Activated T-helper 1 cell treated with Interleukin-2 at 50 U/mL for 16 hours (primary cell): ENCODE measurements around the gene C16orf54.
"Not testable (repeated sequence)": the region's sequence is repeated elsewhere in the genome, so short reads cannot be mapped to it uniquely, and the experiment has no call there.

Experiments used
- DNase-seq: peaks from one replicate; pipeline ENCODE4 v3.0.0-alpha.2; 2020; ENCODE audit warnings: low read depth

The C16orf54 gene

GRCh38 chr16:29769507-29769906, 23.7 kb upstream of the C16orf54 start:
- no peak for DNase-seq

- no peak for DNase-seq
These were observed 21.3 kb upstream of the C16orf54 start for GRCh38 chr16:29767062-29767461.

- no peak for DNase-seq
These were observed 20.8 kb upstream of the C16orf54 start for GRCh38 chr16:29766571-29766970.

GRCh38 chr16:29765167-29766032, 19.6 kb upstream of the C16orf54 start:
- DNase-seq, result no peak

- DNase-seq, result no peak
These were observed 17.5 kb upstream of the C16orf54 start for GRCh38 chr16:29763326-29763725.

- no peak for DNase-seq
These were observed 16.1 kb upstream of the C16orf54 start for GRCh38 chr16:29761882-29762281.

- DNase-seq, result not testable (repeated sequence)
These were observed 15.5 kb upstream of the C16orf54 start for GRCh38 chr16:29761280-29761651.

- no peak for DNase-seq
These were observed 14.9 kb upstream of the C16orf54 start for GRCh38 chr16:29760567-29761279.

- DNase-seq, result no peak
These were observed 12.2 kb upstream of the C16orf54 start for GRCh38 chr16:29757950-29758466.

- not testable (repeated sequence) for DNase-seq
These were observed 11.3 kb upstream of the C16orf54 start for GRCh38 chr16:29757086-29757485.

GRCh38 chr16:29756654-29757053, 10.9 kb upstream of the C16orf54 start:
- DNase-seq, result no peak

- no peak for DNase-seq
These were observed 7.7 kb upstream of the C16orf54 start for GRCh38 chr16:29753516-29753915.

- not testable (repeated sequence) for DNase-seq
These were observed 3.0 kb upstream of the C16orf54 start for GRCh38 chr16:29748760-29749149.

- no peak for DNase-seq
These were observed 2.4 kb upstream of the C16orf54 start for GRCh38 chr16:29747947-29748759.

GRCh38 chr16:29746518-29746917, 728 bp upstream of the C16orf54 start:
- not testable (repeated sequence) for DNase-seq

- peak; percentile 38 for DNase-seq
These were observed 503 bp downstream of the C16orf54 start for GRCh38 chr16:29745121-29745852.

- DNase-seq, result no peak
These were observed 1.2 kb downstream of the C16orf54 start for GRCh38 chr16:29744541-29745101.

- DNase-seq, result no peak
These were observed 1.8 kb downstream of the C16orf54 start for GRCh38 chr16:29743827-29744531.

GRCh38 chr16:29743475-29743826, 2.3 kb downstream of the C16orf54 start:
- DNase-seq, result no peak

GRCh38 chr16:29742683-29743275, 3.0 kb downstream of the C16orf54 start:
- no peak for DNase-seq
